ENCODE measurements around the gene SRGAP3. TPM values are rescaled to one million over a fixed set of nuclear protein-coding genes. Genes with fewer than 3 reads are reported as not detected.

The SRGAP3 gene
- total and polyA plus RNA-seq, 8 donors = 5.1 to 28.9 (median 22.4) TPM

GRCh38 chr3:8987226-8987625 lies 262.2 kb downstream of the SRGAP3 start:
- Histone ChIP-seq H3K36me3 (no peaks in the 10 kb centered on the region), H3K4me1 (no peaks in the 10 kb centered on the region), H3K27me3 (no peaks in the 10 kb centered on the region), H3K27ac (no peak overlapping the region), H3K4me3 (no peak overlapping the region), H3K9me3 (no peaks in the 10 kb centered on the region)
- no peak for TF ChIP-seq CTCF (IDR thresholded peaks at IDR 0.05)
- DNase-seq = no peak
- intact Hi-C loops (cut with DNase I) = loop anchor here in 1 of 2 donors (5.0 kb wide), 2 partner anchors 85 to 315 kb away; no protein-coding TSS in a partner anchor
- ATAC-seq = no peak

GRCh38 chr3:8986741-8987140 lies 262.7 kb downstream of the SRGAP3 start:
- peaks cover 0 to 3% of the 10 kb centered on the region in 2 donors for H3K4me1 ChIP-seq
- H3K27me3 ChIP-seq = no peaks in the 10 kb centered on the region
- no peak overlapping the region for H3K4me3 ChIP-seq
- DNase-seq (no peak), ATAC-seq (no peak)
- no peaks in the 10 kb centered on the region for H3K9me3 ChIP-seq
- no peaks in the 10 kb centered on the region for H3K36me3 ChIP-seq
- intact Hi-C loops (cut with DNase I) = loop anchor here in 1 of 2 donors (5.0 kb wide), 2 partner anchors 86 to 316 kb away; no protein-coding TSS in a partner anchor
- no peak for TF ChIP-seq CTCF (IDR thresholded peaks at IDR 0.05)
- H3K27ac ChIP-seq = no peak overlapping the region

DNA sequence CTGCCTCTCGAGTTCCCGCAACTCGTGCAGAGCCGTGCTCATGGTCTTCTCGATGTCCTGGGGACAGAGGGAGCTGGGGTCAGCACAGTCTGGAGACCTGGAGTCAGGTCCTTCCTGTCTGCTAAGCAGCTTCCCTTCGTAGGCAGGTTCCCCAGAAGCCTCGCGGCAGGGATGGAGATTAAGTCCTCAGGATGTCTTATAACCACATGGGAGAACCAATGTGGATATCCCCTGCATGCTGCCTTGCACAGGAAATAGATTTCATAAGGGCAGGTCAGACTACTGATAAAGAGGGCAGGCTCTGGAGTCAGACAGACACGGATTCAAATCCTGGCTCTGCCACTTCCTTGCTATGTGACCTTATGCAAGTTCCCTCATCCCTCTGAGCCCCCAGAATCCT lies 263.6 kb downstream of the SRGAP3 start:
- ATAC-seq (no peak), DNase-seq (no peak)
- Histone ChIP-seq H3K27ac (no peak overlapping the region), H3K9me3 (no peaks in the 10 kb centered on the region), H3K27me3 (no peaks in the 10 kb centered on the region), H3K4me1 (peaks cover 0 to 7% of the 10 kb centered on the region in 2 donors), H3K4me3 (no peak overlapping the region), H3K36me3 (no peaks in the 10 kb centered on the region)
- intact Hi-C loops (cut with DNase I) = loop anchor here in 1 of 2 donors (5.0 kb wide), 2 partner anchors 86 to 316 kb away; no protein-coding TSS in a partner anchor
- TF ChIP-seq CTCF (IDR thresholded peaks at IDR 0.05) = no peak

GRCh38 chr3:8985411-8985831 lies 264.0 kb downstream of the SRGAP3 start:
- no peaks in the 10 kb centered on the region for H3K36me3 ChIP-seq
- no peaks in the 10 kb centered on the region for H3K9me3 ChIP-seq
- DNase-seq (no peak), ATAC-seq (no peak)
- H3K27me3 ChIP-seq = no peaks in the 10 kb centered on the region
- no peak overlapping the region for H3K4me3 ChIP-seq
- peaks cover 0 to 7% of the 10 kb centered on the region in 2 donors for H3K4me1 ChIP-seq
- no peak overlapping the region for H3K27ac ChIP-seq
- intact Hi-C loops (cut with DNase I) = loop anchor here in 1 of 2 donors (5.0 kb wide), 2 partner anchors 87 to 317 kb away; no protein-coding TSS in a partner anchor
- TF ChIP-seq CTCF (IDR thresholded peaks at IDR 0.05) = no peak

- no peaks in the 10 kb centered on the region for H3K36me3 ChIP-seq
- intact Hi-C loops (cut with DNase I) = no loop called here
- no peak for TF ChIP-seq CTCF (IDR thresholded peaks at IDR 0.05)
Observed at GRCh38 chr3:8984526-8984925, 264.9 kb downstream of the SRGAP3 start.

More at GRCh38 chr3:8984526-8984925, 264.9 kb downstream of the SRGAP3 start:
- H3K27ac ChIP-seq = no peak overlapping the region
- no peak overlapping the region for H3K4me3 ChIP-seq
- no peak for ATAC-seq
- no peak for DNase-seq
- H3K4me1 ChIP-seq = peaks cover 0 to 7% of the 10 kb centered on the region in 2 donors
- H3K27me3 ChIP-seq = no peaks in the 10 kb centered on the region
- H3K9me3 ChIP-seq = peaks cover 0 to under 1% of the 10 kb centered on the region in 2 donors
